Measurements from ENCODE around the gene ZNF205.
"Not testable (repeated sequence)": the region's sequence is repeated elsewhere in the genome, so short reads cannot be mapped to it uniquely, and the experiment has no call there.

ZNF205 gene

GRCh38 chr16:3076577-3076976 is 35.8 kb upstream of the ZNF205 start:
- no peak overlapping the region for H3K4me3 ChIP-seq (replicated peaks in 1 of 2; ENCODE audit: low read depth in 2 of 2, low read length in 2 of 2)
- no peak for TF ChIP-seq CTCF (IDR thresholded peaks at IDR 0.05; ENCODE audit: low read depth, low read length)
- DNase-seq (ENCODE audit: low read depth in 2 of 2), result no peak

GRCh38 chr16:3080024-3080423 is 32.4 kb upstream of the ZNF205 start:
- DNase-seq (ENCODE audit: low read depth in 2 of 2), result no peak
- H3K4me3 ChIP-seq (replicated peaks in 1 of 2; ENCODE audit: low read depth in 2 of 2, low read length in 2 of 2), result no peak overlapping the region
- TF ChIP-seq CTCF (IDR thresholded peaks at IDR 0.05; ENCODE audit: low read depth, low read length), result no peak

GRCh38 chr16:3081957-3082356 is 30.4 kb upstream of the ZNF205 start:
- H3K4me3 ChIP-seq (replicated peaks in 1 of 2; ENCODE audit: low read depth in 2 of 2, low read length in 2 of 2); DNase-seq (ENCODE audit: low read depth in 2 of 2): not testable (repeated sequence)

GRCh38 chr16:3083408-3083807 is 29.0 kb upstream of the ZNF205 start:
- not testable (repeated sequence) for H3K4me3 ChIP-seq (replicated peaks in 1 of 2; ENCODE audit: low read depth in 2 of 2, low read length in 2 of 2); DNase-seq (ENCODE audit: low read depth in 2 of 2)

- no peak overlapping the region for H3K4me3 ChIP-seq (replicated peaks in 1 of 2; ENCODE audit: low read depth in 2 of 2, low read length in 2 of 2)
- DNase-seq (ENCODE audit: low read depth in 2 of 2), result no peak
- TF ChIP-seq CTCF (IDR thresholded peaks at IDR 0.05; ENCODE audit: low read depth, low read length), result no peak
Measured at GRCh38 chr16:3084491-3084890, 27.9 kb upstream of the ZNF205 start.

GRCh38 chr16:3084969-3085670 is 27.3 kb upstream of the ZNF205 start:
- TF ChIP-seq CTCF (IDR thresholded peaks at IDR 0.05; ENCODE audit: low read depth, low read length), result no peak
- H3K4me3 ChIP-seq (replicated peaks in 1 of 2; ENCODE audit: low read depth in 2 of 2, low read length in 2 of 2), result no peak overlapping the region
- no peak for DNase-seq (ENCODE audit: low read depth in 2 of 2)

GRCh38 chr16:3085868-3086595 is 26.4 kb upstream of the ZNF205 start:
- TF ChIP-seq CTCF (IDR thresholded peaks at IDR 0.05; ENCODE audit: low read depth, low read length), result no peak
- no peak overlapping the region for H3K4me3 ChIP-seq (replicated peaks in 1 of 2; ENCODE audit: low read depth in 2 of 2, low read length in 2 of 2)
- DNase-seq (ENCODE audit: low read depth in 2 of 2), result no peak

Data from cardiac fibroblast (primary cell).